ENCODE results near the gene TC2N. TPM values are rescaled to one million over a fixed set of nuclear protein-coding genes. Genes with fewer than 3 reads are reported as not detected.

Gene TC2N
- total RNA-seq, 1 experiment from 2014 or later: 82.7 TPM

DNA sequence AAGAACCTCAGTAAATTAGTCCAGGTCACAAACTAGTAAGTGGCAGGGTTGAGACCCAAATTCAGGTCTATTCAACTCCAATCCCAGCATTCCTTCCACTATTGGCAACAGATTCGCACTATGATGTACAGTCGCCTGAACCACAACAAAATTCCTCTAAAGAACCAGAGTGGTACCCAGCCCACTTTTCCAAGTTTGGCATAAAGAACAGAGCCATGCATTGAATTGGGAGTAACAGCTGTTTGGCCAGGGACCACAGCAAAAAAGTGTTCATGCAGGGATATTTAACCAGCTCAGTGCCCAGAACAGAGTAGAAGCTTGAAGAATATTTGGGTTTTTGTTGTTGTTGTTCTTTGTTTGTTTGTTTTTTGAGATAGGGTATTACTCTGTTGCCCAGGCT, 9.7 kb downstream of the TC2N start:
- Mint-ChIP-seq H3K4me3 (ENCODE audit: low read depth, unreplicated experiment) (no peak overlapping the region), H3K27me3 (ENCODE audit: unreplicated experiment) (peaks cover 11% of the 10 kb centered on the region), H3K9me3 (ENCODE audit: low read depth, unreplicated experiment) (no peaks in the 10 kb centered on the region), H3K4me1 (ENCODE audit: low read depth, unreplicated experiment) (peaks cover 17% of the 10 kb centered on the region), H3K36me3 (ENCODE audit: insufficient read depth, unreplicated experiment) (no peaks in the 10 kb centered on the region), H3K27ac (ENCODE audit: unreplicated experiment) (no peak overlapping the region)
- DNase-seq: no peak
- intact Hi-C loops (cut with micrococcal nuclease; ENCODE audit: unreplicated experiment): loop anchor here (5.0 kb wide), 1 partner anchor 205 kb away; no protein-coding TSS in a partner anchor
- no TSS peak for BruUV-seq (replicated peaks)
- TF ChIP-seq, protein P1, sequence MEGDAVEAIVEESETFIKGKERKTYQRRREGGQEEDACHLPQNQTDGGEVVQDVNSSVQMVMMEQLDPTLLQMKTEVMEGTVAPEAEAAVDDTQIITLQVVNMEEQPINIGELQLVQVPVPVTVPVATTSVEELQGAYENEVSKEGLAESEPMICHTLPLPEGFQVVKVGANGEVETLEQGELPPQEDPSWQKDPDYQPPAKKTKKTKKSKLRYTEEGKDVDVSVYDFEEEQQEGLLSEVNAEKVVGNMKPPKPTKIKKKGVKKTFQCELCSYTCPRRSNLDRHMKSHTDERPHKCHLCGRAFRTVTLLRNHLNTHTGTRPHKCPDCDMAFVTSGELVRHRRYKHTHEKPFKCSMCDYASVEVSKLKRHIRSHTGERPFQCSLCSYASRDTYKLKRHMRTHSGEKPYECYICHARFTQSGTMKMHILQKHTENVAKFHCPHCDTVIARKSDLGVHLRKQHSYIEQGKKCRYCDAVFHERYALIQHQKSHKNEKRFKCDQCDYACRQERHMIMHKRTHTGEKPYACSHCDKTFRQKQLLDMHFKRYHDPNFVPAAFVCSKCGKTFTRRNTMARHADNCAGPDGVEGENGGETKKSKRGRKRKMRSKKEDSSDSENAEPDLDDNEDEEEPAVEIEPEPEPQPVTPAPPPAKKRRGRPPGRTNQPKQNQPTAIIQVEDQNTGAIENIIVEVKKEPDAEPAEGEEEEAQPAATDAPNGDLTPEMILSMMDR (IDR thresholded peaks at IDR 0.05; ENCODE audit: unreplicated experiment): no peak
- CTCF ChIA-PET: interaction anchor here (1.3 to 1.9 kb wide), 3 partner anchors 12 to 53 kb away, joined by 4 to 19 read pairs (median 5); no protein-coding TSS in a partner anchor

- CTCF ChIA-PET: no interaction called here
These were observed 12.9 kb downstream of the TC2N start for GRCh38 chr14:91854327-91854934.

DNA sequence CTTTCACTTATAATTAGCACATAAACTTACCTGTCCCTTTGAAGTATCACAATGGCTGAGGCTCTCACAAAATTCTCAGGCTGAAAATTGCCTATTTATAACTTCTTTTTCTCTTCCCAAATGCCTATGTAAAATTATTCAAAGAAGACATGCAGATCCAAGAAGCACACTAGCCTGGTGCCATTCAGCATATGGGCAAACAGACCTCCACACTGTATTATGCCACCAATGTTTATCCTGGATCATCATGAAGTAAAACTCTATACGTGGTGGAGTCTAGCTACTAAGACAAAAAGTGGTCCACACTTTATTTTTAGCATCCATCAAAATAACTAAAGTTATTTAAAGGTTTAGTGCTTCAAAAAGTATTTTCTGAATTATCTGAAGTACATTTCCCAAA, 15.8 kb downstream of the TC2N start:
- BruUV-seq (replicated peaks): no TSS peak
- CTCF ChIA-PET: no interaction called here
- intact Hi-C loops (cut with micrococcal nuclease; ENCODE audit: unreplicated experiment): no loop called here
- TF ChIP-seq, protein P1 (IDR thresholded peaks at IDR 0.05; ENCODE audit: unreplicated experiment): no peak
- Mint-ChIP-seq H3K4me1 (ENCODE audit: low read depth, unreplicated experiment) (no peaks in the 10 kb centered on the region), H3K27me3 (ENCODE audit: unreplicated experiment) (peaks cover 11% of the 10 kb centered on the region), H3K36me3 (ENCODE audit: insufficient read depth, unreplicated experiment) (no peaks in the 10 kb centered on the region), H3K27ac (ENCODE audit: unreplicated experiment) (no peak overlapping the region), H3K9me3 (ENCODE audit: low read depth, unreplicated experiment) (no peaks in the 10 kb centered on the region), H3K4me3 (ENCODE audit: low read depth, unreplicated experiment) (no peak overlapping the region)
- DNase-seq: no peak

More at GRCh38 chr14:91854327-91854934, 12.9 kb downstream of the TC2N start:
- Mint-ChIP-seq H3K27ac (ENCODE audit: unreplicated experiment) (no peak overlapping the region), H3K36me3 (ENCODE audit: insufficient read depth, unreplicated experiment) (no peaks in the 10 kb centered on the region), H3K4me1 (ENCODE audit: low read depth, unreplicated experiment) (peaks cover 14% of the 10 kb centered on the region), H3K27me3 (ENCODE audit: unreplicated experiment) (peaks cover 11% of the 10 kb centered on the region), H3K4me3 (ENCODE audit: low read depth, unreplicated experiment) (no peak overlapping the region), H3K9me3 (ENCODE audit: low read depth, unreplicated experiment) (no peaks in the 10 kb centered on the region)
- intact Hi-C loops (cut with micrococcal nuclease; ENCODE audit: unreplicated experiment): no loop called here
- TF ChIP-seq, protein P1 (IDR thresholded peaks at IDR 0.05; ENCODE audit: unreplicated experiment): no peak
- no peak for DNase-seq
- BruUV-seq (replicated peaks): no TSS peak

- H3K27me3 Mint-ChIP-seq (ENCODE audit: unreplicated experiment): no peaks in the 10 kb centered on the region
These were observed 18.8 kb downstream of the TC2N start for GRCh38 chr14:91848504-91849001.

More at GRCh38 chr14:91848504-91849001, 18.8 kb downstream of the TC2N start:
- H3K27ac Mint-ChIP-seq (ENCODE audit: unreplicated experiment): no peak overlapping the region
- no TSS peak for BruUV-seq (replicated peaks)
- no peak for DNase-seq
- intact Hi-C loops (cut with micrococcal nuclease; ENCODE audit: unreplicated experiment): no loop called here
- H3K9me3 Mint-ChIP-seq (ENCODE audit: low read depth, unreplicated experiment): no peaks in the 10 kb centered on the region
- H3K4me3 Mint-ChIP-seq (ENCODE audit: low read depth, unreplicated experiment): no peak overlapping the region
- TF ChIP-seq, protein P1 (IDR thresholded peaks at IDR 0.05; ENCODE audit: unreplicated experiment): no peak
- H3K4me1 Mint-ChIP-seq (ENCODE audit: low read depth, unreplicated experiment): no peaks in the 10 kb centered on the region
- CTCF ChIA-PET: no interaction called here
- H3K36me3 Mint-ChIP-seq (ENCODE audit: insufficient read depth, unreplicated experiment): no peaks in the 10 kb centered on the region

All from Calu3 (cell line).